WI38 (cell line): ENCODE data around the gene CLSTN1.

Experiments used
- H3K4me3 ChIP-seq: 2 replicates; pipeline ENCODE4 v1.5.1; 2011; ENCODE audit warnings: low read depth, mild to moderate bottlenecking, control low read depth, low read length
- CTCF ChIP-seq: IDR thresholded peaks from 2 replicates; pipeline ENCODE4 v1.5.1; 2012; ENCODE audit warnings: low read depth, mild to moderate bottlenecking, control low read depth, low read length

CLSTN1 gene

GRCh38 chr1:9817734-9818133 lies 6.0 kb downstream of the CLSTN1 start:
- TF ChIP-seq CTCF, result no peak
- no peak overlapping the region for H3K4me3 ChIP-seq

GRCh38 chr1:9816199-9816598 lies 7.6 kb downstream of the CLSTN1 start:
- no peak overlapping the region for H3K4me3 ChIP-seq
- no peak for TF ChIP-seq CTCF

- no peak overlapping the region for H3K4me3 ChIP-seq
- no peak for TF ChIP-seq CTCF
Observed at GRCh38 chr1:9815150-9815549, 8.6 kb downstream of the CLSTN1 start.

GRCh38 chr1:9814619-9815018 lies 9.1 kb downstream of the CLSTN1 start:
- H3K4me3 ChIP-seq, result no peak overlapping the region

GRCh38 chr1:9811239-9811966 lies 12.4 kb downstream of the CLSTN1 start:
- TF ChIP-seq CTCF, result no peak

More at GRCh38 chr1:9814619-9815018, 9.1 kb downstream of the CLSTN1 start:
- no peak for TF ChIP-seq CTCF

GRCh38 chr1:9809100-9809510 lies 14.7 kb downstream of the CLSTN1 start:
- no peak for TF ChIP-seq CTCF
- H3K4me3 ChIP-seq, result no peak overlapping the region

More at GRCh38 chr1:9811239-9811966, 12.4 kb downstream of the CLSTN1 start:
- no peak overlapping the region for H3K4me3 ChIP-seq

- no peak for TF ChIP-seq CTCF
- no peak overlapping the region for H3K4me3 ChIP-seq
Observed at GRCh38 chr1:9808459-9808858, 15.3 kb downstream of the CLSTN1 start.
